GM19193 (cell line): ENCODE results near the gene FAM20C.

Source experiments
- POLR2A ChIP-seq: IDR thresholded peaks from 4 replicates; pipeline ENCODE4 v1.6.1; 2011; ENCODE audit not compliant: insufficient read depth, insufficient read length; ENCODE audit errors: extremely low read depth

Gene FAM20C

GRCh38 chr7:204326-204725, 12.0 kb downstream of the FAM20C start:
- no peak for TF ChIP-seq POLR2A

GRCh38 chr7:205115-206010, 13.0 kb downstream of the FAM20C start:
- no peak for TF ChIP-seq POLR2A

- TF ChIP-seq POLR2A = no peak
Observed at GRCh38 chr7:207418-208129, 15.2 kb downstream of the FAM20C start.

- no peak for TF ChIP-seq POLR2A
Observed at GRCh38 chr7:208130-208673, 15.8 kb downstream of the FAM20C start.

GRCh38 chr7:208816-209215, 16.4 kb downstream of the FAM20C start:
- TF ChIP-seq POLR2A = no peak

GRCh38 chr7:209416-209815, 17.0 kb downstream of the FAM20C start:
- no peak for TF ChIP-seq POLR2A

- no peak for TF ChIP-seq POLR2A
Observed at GRCh38 chr7:209906-210305, 17.5 kb downstream of the FAM20C start.

- TF ChIP-seq POLR2A = no peak
Observed at GRCh38 chr7:210401-210925, 18.1 kb downstream of the FAM20C start.

GRCh38 chr7:211033-211714, 18.8 kb downstream of the FAM20C start:
- no peak for TF ChIP-seq POLR2A

- TF ChIP-seq POLR2A = no peak
Observed at GRCh38 chr7:211715-212058, 19.3 kb downstream of the FAM20C start.

GRCh38 chr7:212754-213153, 20.4 kb downstream of the FAM20C start:
- no peak for TF ChIP-seq POLR2A

- TF ChIP-seq POLR2A = no peak
Observed at GRCh38 chr7:213324-213993, 21.1 kb downstream of the FAM20C start.

- TF ChIP-seq POLR2A = no peak
Observed at GRCh38 chr7:214410-215212, 22.2 kb downstream of the FAM20C start.

GRCh38 chr7:216360-217300, 24.3 kb downstream of the FAM20C start:
- TF ChIP-seq POLR2A = no peak
